HG03469 (cell line): ENCODE data around the gene FLT3LG.

Source experiments
- ATAC-seq: cut with Tn5 transposase; IDR thresholded peaks from one replicate; pipeline ENCODE4 v1.9.1; 2021; ENCODE audit warnings: mild to moderate bottlenecking, moderate library complexity, moderate number of reproducible peaks; ENCODE audit not compliant: unreplicated experiment

The FLT3LG gene

DNA sequence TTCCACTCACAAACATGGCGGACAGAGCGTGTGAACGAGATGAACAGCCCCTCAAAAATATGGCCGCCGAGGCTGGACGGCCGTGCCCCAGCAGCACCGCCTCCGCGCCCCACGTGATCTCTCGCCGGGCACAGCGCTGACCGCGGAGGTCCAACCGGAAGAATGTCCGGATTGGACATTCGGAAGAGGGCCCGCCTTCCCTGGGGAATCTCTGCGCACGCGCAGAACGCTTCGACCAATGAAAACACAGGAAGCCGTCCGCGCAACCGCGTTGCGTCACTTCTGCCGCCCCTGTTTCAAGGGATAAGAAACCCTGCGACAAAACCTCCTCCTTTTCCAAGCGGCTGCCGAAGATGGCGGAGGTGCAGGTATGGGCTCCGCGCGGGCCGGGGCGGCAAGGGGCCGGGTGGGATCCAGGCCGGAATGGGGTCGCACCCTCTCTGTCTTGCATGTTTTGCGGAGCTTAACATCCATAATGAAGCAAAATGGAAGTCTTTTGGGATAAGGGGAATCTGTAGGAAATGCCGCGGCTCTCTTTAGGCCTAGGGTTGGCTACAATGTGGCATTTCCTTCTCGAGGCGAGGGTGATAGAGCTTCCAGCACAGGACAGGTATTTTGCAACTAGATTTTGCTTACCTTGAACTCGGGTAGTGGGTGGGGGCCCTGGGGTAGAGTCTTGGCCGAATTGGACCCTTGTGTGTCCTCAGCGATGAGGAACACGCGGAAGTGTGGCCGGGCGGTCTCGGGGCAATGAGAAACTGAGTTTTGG, 13.4 kb downstream of the FLT3LG start, which contains the start of gene RPL13A:
Gene RPL13A, plus strand, starts transcription at position 332 of the 769 bp plus-strand sequence. Its CDS starts 22 bp downstream, at position 354.
- ATAC-seq = peak; percentile 66

DNA sequence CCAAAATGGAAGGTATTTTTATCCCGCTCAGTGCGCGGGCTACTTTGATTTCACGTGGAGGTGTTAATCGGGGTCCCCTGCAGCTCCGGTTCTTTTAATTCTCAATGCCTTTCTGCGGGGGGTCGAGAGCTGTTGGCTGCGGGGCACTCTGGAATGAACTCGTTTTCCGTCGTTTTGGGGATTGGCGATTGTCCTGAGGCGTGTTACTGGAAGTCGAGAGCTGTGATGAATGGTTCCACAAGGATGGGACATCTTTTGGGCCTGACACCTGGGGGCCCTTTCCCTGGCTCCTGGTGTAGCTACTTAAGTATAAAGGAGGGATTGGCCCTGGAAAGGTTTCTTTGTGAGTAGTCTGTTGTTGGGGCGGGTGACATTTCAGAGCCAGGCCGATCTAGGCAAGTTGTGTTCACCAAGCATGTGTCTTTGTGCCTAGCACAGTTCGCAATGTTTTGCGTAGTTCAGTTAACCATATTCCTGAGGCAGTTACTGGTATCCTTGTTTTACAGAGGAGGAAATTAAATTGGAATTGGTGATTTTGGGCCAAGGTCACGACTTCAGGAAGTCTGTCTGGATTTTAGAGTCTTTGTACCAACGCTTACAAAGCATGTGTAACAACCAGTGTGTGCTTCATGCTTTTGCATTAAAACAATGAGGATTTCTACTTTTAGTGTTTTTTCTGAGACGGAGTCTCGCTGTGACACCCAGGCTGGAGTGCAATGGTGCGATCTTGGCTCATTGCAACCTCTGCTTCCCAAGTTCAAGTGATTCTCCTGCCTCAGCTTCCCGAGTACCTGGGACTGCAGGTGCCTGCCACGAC, 14.2 kb downstream of the FLT3LG start:
- no peak for ATAC-seq

GRCh38 chr19:49488863-49489537, 15.0 kb downstream of the FLT3LG start:
- no peak for ATAC-seq

- ATAC-seq = no peak
These were observed 15.7 kb downstream of the FLT3LG start for GRCh38 chr19:49489601-49490167.

DNA sequence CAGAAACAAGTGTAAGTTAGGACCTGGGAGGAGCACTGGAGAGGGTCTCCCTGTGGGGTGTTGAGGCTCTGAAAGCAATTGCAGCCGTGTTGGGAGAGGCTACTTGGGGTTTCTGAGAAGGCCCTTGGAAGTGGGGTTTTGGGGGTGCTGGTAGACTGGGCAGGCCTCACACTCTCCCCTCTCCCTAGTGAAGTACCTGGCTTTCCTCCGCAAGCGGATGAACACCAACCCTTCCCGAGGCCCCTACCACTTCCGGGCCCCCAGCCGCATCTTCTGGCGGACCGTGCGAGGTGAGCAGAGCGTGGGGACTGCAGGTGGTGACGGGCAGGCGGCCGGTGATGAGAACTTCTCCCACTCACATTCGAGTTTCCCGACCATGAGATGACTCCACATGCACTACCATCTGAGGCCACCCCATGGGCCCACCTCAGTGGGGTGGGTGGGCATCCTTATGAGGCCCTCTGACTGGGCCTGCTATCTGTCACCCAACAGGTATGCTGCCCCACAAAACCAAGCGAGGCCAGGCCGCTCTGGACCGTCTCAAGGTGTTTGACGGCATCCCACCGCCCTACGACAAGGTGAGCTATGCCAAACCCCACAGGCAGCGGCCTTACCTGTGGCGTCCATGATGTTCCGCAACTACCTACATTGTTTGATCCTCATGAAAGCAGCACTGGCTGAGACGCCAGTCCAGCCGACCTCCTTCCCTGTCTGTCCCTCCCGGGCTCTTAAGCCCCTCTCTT, 16.4 kb downstream of the FLT3LG start:
- no peak for ATAC-seq

DNA sequence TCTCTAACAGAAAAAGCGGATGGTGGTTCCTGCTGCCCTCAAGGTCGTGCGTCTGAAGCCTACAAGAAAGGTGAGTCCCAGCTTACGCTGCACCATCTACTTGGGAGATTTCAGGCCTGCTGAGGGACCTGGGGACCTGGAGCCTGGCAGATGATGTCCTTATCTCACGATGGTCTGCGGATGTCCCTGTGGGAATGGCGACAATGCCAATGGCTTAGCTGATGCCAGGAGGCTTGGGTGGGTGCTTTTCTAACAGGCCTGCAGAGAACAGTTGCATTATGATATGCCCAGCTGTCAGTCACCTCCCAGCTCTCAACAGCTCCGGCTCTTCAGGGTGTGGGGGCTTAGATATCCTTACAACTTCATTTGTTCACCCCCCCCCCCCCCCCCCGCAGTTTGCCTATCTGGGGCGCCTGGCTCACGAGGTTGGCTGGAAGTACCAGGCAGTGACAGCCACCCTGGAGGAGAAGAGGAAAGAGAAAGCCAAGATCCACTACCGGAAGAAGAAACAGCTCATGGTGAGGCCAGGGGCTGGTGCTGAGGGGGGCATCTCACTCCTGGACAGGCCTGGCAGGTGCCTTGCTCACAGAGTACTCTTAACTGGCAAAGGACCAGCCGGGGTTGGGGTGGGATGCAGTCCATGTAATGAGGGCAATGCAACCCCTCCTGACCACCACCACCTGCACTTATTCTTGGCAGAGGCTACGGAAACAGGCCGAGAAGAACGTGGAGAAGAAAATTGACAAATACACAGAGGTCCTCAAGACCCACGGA, 17.2 kb downstream of the FLT3LG start:
- no peak for ATAC-seq

DNA sequence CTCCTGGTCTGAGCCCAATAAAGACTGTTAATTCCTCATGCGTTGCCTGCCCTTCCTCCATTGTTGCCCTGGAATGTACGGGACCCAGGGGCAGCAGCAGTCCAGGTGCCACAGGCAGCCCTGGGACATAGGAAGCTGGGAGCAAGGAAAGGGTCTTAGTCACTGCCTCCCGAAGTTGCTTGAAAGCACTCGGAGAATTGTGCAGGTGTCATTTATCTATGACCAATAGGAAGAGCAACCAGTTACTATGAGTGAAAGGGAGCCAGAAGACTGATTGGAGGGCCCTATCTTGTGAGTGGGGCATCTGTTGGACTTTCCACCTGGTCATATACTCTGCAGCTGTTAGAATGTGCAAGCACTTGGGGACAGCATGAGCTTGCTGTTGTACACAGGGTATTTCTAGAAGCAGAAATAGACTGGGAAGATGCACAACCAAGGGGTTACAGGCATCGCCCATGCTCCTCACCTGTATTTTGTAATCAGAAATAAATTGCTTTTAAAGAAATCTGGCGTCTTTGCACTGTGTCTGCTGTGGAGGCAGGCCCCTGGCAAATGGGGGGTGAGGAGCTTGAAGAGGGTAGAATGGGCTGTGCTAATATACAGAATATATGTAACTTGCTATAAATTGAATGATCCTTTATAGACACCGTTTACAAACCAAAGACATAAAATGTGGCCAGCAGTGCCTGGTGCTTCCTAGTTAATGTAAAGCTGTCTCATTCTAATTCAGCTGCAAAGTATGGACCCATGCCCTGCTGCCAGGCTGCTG, 18.0 kb downstream of the FLT3LG start:
- ATAC-seq = no peak

GRCh38 chr19:49492573-49493405, 18.8 kb downstream of the FLT3LG start:
- ATAC-seq = no peak

GRCh38 chr19:49496574-49497008, 22.6 kb downstream of the FLT3LG start:
- no peak for ATAC-seq

DNA sequence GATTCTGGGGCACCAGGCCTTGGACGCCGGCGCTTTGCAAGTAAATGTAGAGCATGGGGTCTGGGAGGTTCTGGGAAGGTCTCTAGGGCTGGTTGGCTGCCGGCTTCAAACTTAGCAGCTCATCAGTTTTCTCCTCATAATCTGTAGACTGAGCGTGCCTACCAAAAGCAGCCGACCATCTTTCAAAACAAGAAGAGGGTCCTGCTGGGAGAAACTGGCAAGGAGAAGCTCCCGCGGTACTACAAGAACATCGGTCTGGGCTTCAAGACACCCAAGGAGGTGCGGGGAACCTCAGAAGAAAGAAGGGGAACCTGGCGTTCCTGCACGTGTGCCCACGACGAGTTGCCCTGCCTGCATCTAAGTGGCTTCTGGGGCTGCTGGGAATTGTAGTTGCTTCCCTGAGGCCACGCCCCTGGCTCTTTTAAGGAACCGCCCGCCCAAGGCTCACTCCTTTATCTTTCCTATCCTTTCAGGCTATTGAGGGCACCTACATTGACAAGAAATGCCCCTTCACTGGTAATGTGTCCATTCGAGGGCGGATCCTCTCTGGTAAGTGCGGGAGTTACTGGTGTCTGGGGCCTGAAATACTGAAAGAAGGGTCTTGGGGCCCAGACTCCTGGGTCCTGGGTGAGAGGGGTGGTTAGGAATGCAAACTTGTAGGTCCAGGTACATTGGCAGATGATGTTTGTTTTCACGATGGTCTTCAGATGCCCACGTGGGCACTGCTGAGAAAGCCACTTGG, 23.2 kb downstream of the FLT3LG start:
- ATAC-seq = no peak

GRCh38 chr19:49497789-49498103, 23.7 kb downstream of the FLT3LG start:
- no peak for ATAC-seq

DNA sequence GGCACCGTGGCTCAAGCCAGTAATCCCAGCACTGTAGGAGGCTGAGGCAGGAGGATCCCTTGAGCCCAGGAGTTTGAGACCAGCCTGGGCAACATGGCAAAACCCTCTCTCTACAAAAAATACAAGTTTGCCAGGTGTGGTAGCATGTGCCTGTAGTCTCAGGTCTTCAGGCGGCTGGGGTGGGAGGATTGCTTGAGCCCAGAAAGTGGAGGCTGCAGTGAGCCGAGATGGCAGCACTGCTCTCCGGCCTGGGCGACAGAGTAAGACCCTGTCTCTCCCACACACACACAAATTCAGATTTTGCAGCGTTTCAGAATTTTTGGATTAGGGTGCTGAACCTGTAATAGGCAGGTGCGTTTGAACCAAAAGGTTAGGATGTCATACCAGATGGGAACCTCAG, 24.5 kb downstream of the FLT3LG start:
- ATAC-seq = no peak

- no peak for ATAC-seq
These were observed 25.1 kb downstream of the FLT3LG start for GRCh38 chr19:49499030-49499670.

DNA sequence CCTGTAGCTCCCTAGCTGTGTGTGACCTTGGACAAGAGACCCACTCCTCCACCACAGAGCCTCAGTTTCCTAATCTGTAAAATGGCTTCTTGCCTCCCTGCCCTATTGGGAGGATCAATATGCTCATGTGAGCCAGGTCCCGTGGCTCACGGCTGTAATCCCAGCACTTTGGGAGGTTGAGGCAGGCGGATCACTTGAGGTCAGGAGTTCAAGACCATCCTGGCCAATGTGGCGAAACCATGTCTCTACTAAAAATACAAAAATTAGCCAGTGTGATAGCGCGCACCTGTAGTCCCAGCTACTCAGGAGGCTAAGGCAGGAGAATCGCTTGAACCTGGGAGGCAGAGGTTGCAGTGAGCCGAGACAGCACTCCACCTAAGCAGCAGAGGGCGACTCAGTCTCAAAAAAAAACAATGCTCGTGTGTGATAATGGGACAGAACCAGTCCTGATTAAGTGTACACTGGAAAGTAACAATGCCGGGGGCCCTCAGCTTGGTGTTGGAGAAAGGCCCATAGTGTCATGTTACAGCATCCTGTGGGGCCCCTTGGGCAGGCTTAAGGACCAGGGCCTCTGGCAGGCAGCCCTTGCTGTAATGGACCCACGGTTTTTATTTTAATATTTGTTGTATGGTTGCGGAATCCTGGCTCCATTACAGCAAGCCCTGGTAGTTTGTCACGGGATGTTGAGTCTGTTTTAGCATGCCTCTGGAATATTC, 29.0 kb downstream of the FLT3LG start:
- no peak for ATAC-seq

DNA sequence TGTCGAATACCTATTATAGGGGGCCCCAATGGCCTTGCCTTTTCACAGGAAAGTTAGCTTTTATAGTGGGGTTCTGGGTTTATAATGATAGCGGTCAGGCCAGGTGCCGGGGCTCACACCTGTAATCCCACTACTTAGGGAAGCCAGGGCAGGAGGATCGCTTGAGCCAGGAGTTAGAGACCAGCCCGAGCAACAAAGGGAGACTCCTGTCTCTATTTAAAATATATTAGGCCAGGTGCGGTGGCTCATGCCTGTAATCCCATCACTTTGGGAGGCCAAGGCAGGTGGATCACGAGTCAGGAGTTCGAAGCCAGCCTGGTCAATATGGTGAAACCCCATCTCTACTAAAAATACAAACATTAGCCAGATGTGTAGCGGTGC, 29.6 kb downstream of the FLT3LG start:
- ATAC-seq = no peak

DNA sequence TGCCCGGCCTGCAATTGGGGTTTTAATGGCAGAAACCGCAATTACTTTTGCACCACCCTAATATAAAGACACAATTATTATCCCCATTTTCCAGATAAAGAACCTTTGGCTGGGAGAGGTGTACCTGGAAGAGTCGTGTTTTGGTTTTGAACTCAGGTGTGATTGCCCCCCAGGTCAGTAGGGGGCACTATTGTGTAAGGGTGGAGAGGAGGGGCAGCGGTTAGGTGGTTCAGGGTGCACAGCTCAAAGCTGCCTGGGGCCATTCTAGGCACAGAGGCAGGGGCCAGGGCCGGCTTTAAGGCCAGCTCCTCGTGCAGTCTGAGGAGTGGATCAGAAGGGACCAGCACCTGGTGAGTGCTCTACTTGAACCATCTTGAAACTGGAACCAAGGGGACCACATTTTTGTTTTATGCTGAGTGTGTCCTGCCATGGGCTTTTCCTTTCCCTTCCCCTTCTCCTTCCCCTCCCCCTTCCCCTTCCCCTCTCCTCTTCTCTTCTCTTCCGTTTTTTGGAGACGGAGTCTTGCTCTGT, 32.6 kb downstream of the FLT3LG start:
- no peak for ATAC-seq
